HepG2 (cell line): ENCODE data around the gene STK10. TPM values are rescaled to one million over a fixed set of nuclear protein-coding genes. Genes with fewer than 3 reads are reported as not detected.
A peak's percentile ranks its signal among the peaks of the same experiment; 100 is the strongest.

ENCODE experiments used
- ARID4A ChIP-seq: sonication (generic); formaldehyde crosslinking; IDR thresholded peaks from 2 replicates; pipeline ENCODE4 v1.5.0; 2020; ENCODE audit warnings: mild to moderate bottlenecking, missing genetic modification reagents, borderline replicate concordance
- DBP ChIP-seq: sonication (generic); formaldehyde crosslinking; IDR thresholded peaks from 2 replicates; pipeline ENCODE4 v1.4.0; 2020; ENCODE audit warnings: missing genetic modification reagents; ENCODE audit errors: not compliant biosample characterization
- DR1 ChIP-seq: sonication (generic); formaldehyde crosslinking; IDR thresholded peaks from 2 replicates; pipeline ENCODE4 v1.8.0; 2021; ENCODE audit warnings: mild to moderate bottlenecking, missing genetic modification reagents, inconsistent platforms
- FOSL1 ChIP-seq: sonication (generic); formaldehyde crosslinking; IDR thresholded peaks from 2 replicates; pipeline ENCODE4 v1.9.0; 2021; ENCODE audit warnings: missing genetic modification reagents, borderline replicate concordance
- GTF3A ChIP-seq: sonication (generic); formaldehyde crosslinking; conservative IDR thresholded peaks from 2 replicates; pipeline ENCODE4 v1.4.0; 2020; ENCODE audit warnings: mild to moderate bottlenecking, missing genetic modification reagents
- KAT2B ChIP-seq: fragments of 150-350 bp; IDR thresholded peaks from 2 replicates; pipeline ENCODE4 v1.6.1; 2014; ENCODE audit warnings: low read depth, low read length, borderline replicate concordance
- KLF13 ChIP-seq: sonication (generic); formaldehyde crosslinking; IDR thresholded peaks from 2 replicates; pipeline ENCODE4 v1.4.0; 2020; ENCODE audit warnings: mild to moderate bottlenecking, missing genetic modification reagents
- NFKBIZ ChIP-seq: IDR thresholded peaks from 2 replicates; pipeline ENCODE4 v1.6.1; 2018; ENCODE audit warnings: missing genetic modification reagents, missing compliant biosample characterization
- STAG1 ChIP-seq: sonication (generic); formaldehyde crosslinking; IDR thresholded peaks from 2 replicates; pipeline ENCODE4 v1.4.0; 2020; ENCODE audit warnings: missing genetic modification reagents
- SYNCRIP ChIP-seq: fragments of 200-400 bp; formaldehyde crosslinking; IDR thresholded peaks from 2 replicates; pipeline ENCODE4 v1.6.1; 2018; ENCODE audit warnings: mild to moderate bottlenecking, low read depth, low read length; ENCODE audit not compliant: insufficient read depth
- THAP7 ChIP-seq: sonication (generic); formaldehyde crosslinking; IDR thresholded peaks from 2 replicates; pipeline ENCODE4 v1.8.1; 2023; ENCODE audit warnings: mild to moderate bottlenecking, missing genetic modification reagents
- TOE1 ChIP-seq: sonication (generic); formaldehyde crosslinking; IDR thresholded peaks from 2 replicates; pipeline ENCODE4 v1.4.0; 2020; ENCODE audit warnings: mild to moderate bottlenecking, missing genetic modification reagents
- TSC22D2 ChIP-seq: sonication (generic); formaldehyde crosslinking; IDR thresholded peaks from 2 replicates; pipeline ENCODE4 v1.5.1; 2020; ENCODE audit warnings: missing genetic modification reagents, mild to moderate bottlenecking, borderline replicate concordance
- ZFYVE20 ChIP-seq: sonication (generic); formaldehyde crosslinking; IDR thresholded peaks from 2 replicates; pipeline ENCODE4 v1.8.0; 2023; ENCODE audit warnings: low read depth, mild to moderate bottlenecking, moderate library complexity, missing genetic modification reagents, borderline replicate concordance
- ZNF367 ChIP-seq: sonication (generic); formaldehyde crosslinking; IDR thresholded peaks from 2 replicates; pipeline ENCODE4 v1.4.0; 2020; ENCODE audit warnings: missing genetic modification reagents, borderline replicate concordance
- ZNF547 ChIP-seq: sonication (generic); formaldehyde crosslinking; IDR thresholded peaks from 2 replicates; pipeline ENCODE4 v1.5.1; 2020; ENCODE audit warnings: mild to moderate bottlenecking, missing genetic modification reagents
- ZNF619 ChIP-seq: sonication (generic); formaldehyde crosslinking; IDR thresholded peaks from 2 replicates; pipeline ENCODE4 v1.4.0; 2020; ENCODE audit warnings: mild to moderate bottlenecking, missing genetic modification reagents
- ZNF776 ChIP-seq: sonication (generic); formaldehyde crosslinking; IDR thresholded peaks from 2 replicates; pipeline ENCODE4 v1.4.0; 2020; ENCODE audit warnings: mild to moderate bottlenecking, missing genetic modification reagents
- polyA plus RNA-seq, 8 experiments: library from polyadenylated mRNA; depleted of rRNA in 3 of 8; stranded (reverse) in 7 of 8; unstranded in 1 of 8; fragments of >200 nt; fragmentation: Illumina TruSeq in 4 of 8; extraction: Trizol in 4 of 8; gene quantifications; 2 replicates each; pipeline versions ENCODE4 v1.2.1 to v1.2.3, GENCODE V29; 2011 to 2016; ENCODE audit warnings: low read depth in 4 of 8, missing spikeins in 1 of 8, mixed read lengths in 1 of 8; ENCODE audit not compliant: insufficient read depth in 1 of 8
- total RNA-seq, 5 experiments: library from RNA; depleted of rRNA; stranded (reverse); fragments of >200 nt; fragmentation: Illumina TruSeq; extraction: Trizol; gene quantifications; 2 replicates each; pipeline ENCODE4 v1.2.3, GENCODE V29; 2016; ENCODE audit warnings: low read depth in 1 of 5
- TF ChIP-seq, protein P1 (sequence below): IDR thresholded peaks from 2 replicates; pipeline ENCODE4 v1.6.1; 2012; ENCODE audit warnings: low read length, improper control_type of control experiment

Gene STK10
- total and polyA plus RNA-seq, 2 of the 13 experiments (the other 11 are each of a cell fraction or from before 2014, with no cell fraction given) = 7.0 to 7.2 TPM

DNA sequence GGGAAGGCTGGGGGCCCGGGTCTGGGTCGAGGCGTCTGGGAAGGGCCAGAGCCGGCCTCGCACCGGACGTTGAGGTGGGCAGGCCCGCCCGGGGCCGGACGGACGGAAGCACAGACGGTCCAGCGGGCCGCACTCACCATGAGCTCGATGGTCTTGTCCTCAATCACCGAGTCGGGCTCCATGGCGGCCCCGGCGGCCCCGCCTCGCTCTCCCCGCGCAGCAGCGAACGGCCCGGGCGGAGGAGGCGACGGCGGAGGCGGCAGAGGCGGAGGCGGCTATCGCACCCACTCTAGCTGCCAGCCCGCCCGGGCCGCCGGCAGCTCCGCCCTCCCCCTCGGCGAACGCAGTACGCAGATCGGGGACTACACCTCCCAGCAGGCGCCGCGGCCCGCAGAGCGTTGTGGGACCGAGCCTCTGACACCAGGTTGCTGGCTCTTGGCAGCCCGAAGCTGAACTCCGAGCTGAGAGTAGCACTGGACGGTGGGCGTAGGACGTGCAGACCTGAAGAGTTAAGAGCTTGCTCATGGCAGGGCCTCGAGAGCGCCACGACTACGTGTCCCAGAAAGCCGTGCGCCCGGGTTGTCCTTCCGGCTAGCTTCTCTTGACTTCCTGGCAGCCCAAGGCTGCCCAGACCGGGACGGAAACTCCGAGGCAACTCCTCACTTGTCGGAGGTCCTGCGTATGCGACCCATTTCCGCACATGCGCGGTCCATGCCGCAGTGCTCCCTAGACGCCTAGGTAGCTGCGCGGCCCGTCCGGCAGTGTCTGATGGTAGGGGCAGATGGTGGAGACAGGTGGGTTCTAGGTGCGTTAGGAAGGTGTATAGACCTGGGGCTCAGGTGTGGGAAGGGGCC, 181.5 kb downstream of the STK10 start, which contains the start of gene FBXW11 (continued):
- no peak for TF ChIP-seq DBP (CRISPR knock-in tag)
- TF ChIP-seq GTF3A (CRISPR knock-in tag) = 0 out of 2 replicates have a peak, but pooled peaks have one; percentile 67
- peak; percentile 73; the same call in 1 of the 2 replicates for TF ChIP-seq NFKBIZ
- 0 out of 2 replicates have a peak, but pooled peaks have one; percentile 65 for TF ChIP-seq ZNF619 (CRISPR knock-in tag)
- TF ChIP-seq TOE1 = peak; percentile 9; the same call in 1 of the 2 replicates
- no peak for TF ChIP-seq STAG1 (CRISPR knock-in tag)
- peak; percentile 87 for TF ChIP-seq ZNF547
- TF ChIP-seq ARID4A (CRISPR knock-in tag) = peak; percentile 91
- peak; percentile 92; the same call in 1 of the 2 replicates for TF ChIP-seq ZFYVE20 (CRISPR knock-in tag)
- TF ChIP-seq KLF13 (CRISPR knock-in tag) = no peak
- TF ChIP-seq ZNF776 (CRISPR knock-in tag) = peak; percentile 78; the same call in 1 of the 2 replicates
- TF ChIP-seq THAP7 (CRISPR knock-in tag) = no peak
- TF ChIP-seq ZNF367 (CRISPR knock-in tag) = no peak
- no peak for TF ChIP-seq KAT2B
- 0 out of 2 replicates have a peak, but pooled peaks have one; percentile 47 for TF ChIP-seq TSC22D2
- TF ChIP-seq DR1 (CRISPR knock-in tag) = no peak; the same call in 1 of the 2 replicates
- no peak for TF ChIP-seq SYNCRIP
- TF ChIP-seq, protein P1, sequence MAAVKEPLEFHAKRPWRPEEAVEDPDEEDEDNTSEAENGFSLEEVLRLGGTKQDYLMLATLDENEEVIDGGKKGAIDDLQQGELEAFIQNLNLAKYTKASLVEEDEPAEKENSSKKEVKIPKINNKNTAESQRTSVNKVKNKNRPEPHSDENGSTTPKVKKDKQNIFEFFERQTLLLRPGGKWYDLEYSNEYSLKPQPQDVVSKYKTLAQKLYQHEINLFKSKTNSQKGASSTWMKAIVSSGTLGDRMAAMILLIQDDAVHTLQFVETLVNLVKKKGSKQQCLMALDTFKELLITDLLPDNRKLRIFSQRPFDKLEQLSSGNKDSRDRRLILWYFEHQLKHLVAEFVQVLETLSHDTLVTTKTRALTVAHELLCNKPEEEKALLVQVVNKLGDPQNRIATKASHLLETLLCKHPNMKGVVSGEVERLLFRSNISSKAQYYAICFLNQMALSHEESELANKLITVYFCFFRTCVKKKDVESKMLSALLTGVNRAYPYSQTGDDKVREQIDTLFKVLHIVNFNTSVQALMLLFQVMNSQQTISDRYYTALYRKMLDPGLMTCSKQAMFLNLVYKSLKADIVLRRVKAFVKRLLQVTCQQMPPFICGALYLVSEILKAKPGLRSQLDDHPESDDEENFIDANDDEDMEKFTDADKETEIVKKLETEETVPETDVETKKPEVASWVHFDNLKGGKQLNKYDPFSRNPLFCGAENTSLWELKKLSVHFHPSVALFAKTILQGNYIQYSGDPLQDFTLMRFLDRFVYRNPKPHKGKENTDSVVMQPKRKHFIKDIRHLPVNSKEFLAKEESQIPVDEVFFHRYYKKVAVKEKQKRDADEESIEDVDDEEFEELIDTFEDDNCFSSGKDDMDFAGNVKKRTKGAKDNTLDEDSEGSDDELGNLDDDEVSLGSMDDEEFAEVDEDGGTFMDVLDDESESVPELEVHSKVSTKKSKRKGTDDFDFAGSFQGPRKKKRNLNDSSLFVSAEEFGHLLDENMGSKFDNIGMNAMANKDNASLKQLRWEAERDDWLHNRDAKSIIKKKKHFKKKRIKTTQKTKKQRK = no peak
- TF ChIP-seq FOSL1 = no peak
